HL-60/S4 treated with phorbol 12-myristate 13-acetate at 8.2 ng/mL for 4 days and 3 days (cell line): ENCODE results near the gene TUBB2B.

Experiments
- in situ Hi-C: fragments of 300-500 bp; cut with MboI; formaldehyde crosslinking; loops from 2 replicates; pipeline ENCODE4 v1.15.0; 2022; ENCODE audit warnings: low sequenced_read_pairs

TUBB2B gene

GRCh38 chr6:3227363-3228045 is at the start of gene TUBB2B:
TSS of gene TUBB2B (minus strand) at chr6:3227653. CDS start at chr6:3227543, 110 bp downstream.
- in situ Hi-C loops: no loop called here

GRCh38 chr6:3277251-3277650 is 49.8 kb upstream of the TUBB2B start:
- in situ Hi-C loops: no loop called here

GRCh38 chr6:3276174-3277167 is 49.0 kb upstream of the TUBB2B start:
- in situ Hi-C loops: no loop called here

- in situ Hi-C loops: loop anchor here (25.0 kb wide), 1 partner anchor 738 kb away; a partner anchor contains a TSS
These were observed 46.5 kb upstream of the TUBB2B start for GRCh38 chr6:3273707-3274521.

GRCh38 chr6:3272911-3273547 is 45.6 kb upstream of the TUBB2B start:
- in situ Hi-C loops: loop anchor here (25.0 kb wide), 1 partner anchor 739 kb away; a partner anchor contains a TSS

GRCh38 chr6:3271756-3272155 is 44.3 kb upstream of the TUBB2B start:
- in situ Hi-C loops: loop anchor here (25.0 kb wide), 1 partner anchor 741 kb away; a partner anchor contains a TSS

GRCh38 chr6:3270258-3270657 is 42.8 kb upstream of the TUBB2B start:
- in situ Hi-C loops: loop anchor here (25.0 kb wide), 1 partner anchor 742 kb away; a partner anchor contains a TSS

GRCh38 chr6:3269281-3269975 is 42.0 kb upstream of the TUBB2B start:
- in situ Hi-C loops: loop anchor here (25.0 kb wide), 1 partner anchor 743 kb away; a partner anchor contains a TSS

GRCh38 chr6:3268680-3269079 is 41.2 kb upstream of the TUBB2B start:
- in situ Hi-C loops: loop anchor here (25.0 kb wide), 1 partner anchor 744 kb away; a partner anchor contains a TSS

- in situ Hi-C loops: loop anchor here (25.0 kb wide), 1 partner anchor 745 kb away; a partner anchor contains a TSS
These were observed 39.7 kb upstream of the TUBB2B start for GRCh38 chr6:3267162-3267561.

GRCh38 chr6:3266170-3266569 is 38.7 kb upstream of the TUBB2B start:
- in situ Hi-C loops: loop anchor here (25.0 kb wide), 1 partner anchor 746 kb away; a partner anchor contains a TSS

- in situ Hi-C loops: loop anchor here (25.0 kb wide), 1 partner anchor 747 kb away; a partner anchor contains a TSS
These were observed 38.2 kb upstream of the TUBB2B start for GRCh38 chr6:3265671-3266070.

- in situ Hi-C loops: loop anchor here (25.0 kb wide), 1 partner anchor 748 kb away; a partner anchor contains a TSS
These were observed 36.9 kb upstream of the TUBB2B start for GRCh38 chr6:3264356-3264755.

- in situ Hi-C loops: loop anchor here (25.0 kb wide), 1 partner anchor 749 kb away; a partner anchor contains a TSS
These were observed 35.6 kb upstream of the TUBB2B start for GRCh38 chr6:3263096-3263495.

GRCh38 chr6:3261921-3262320 is 34.5 kb upstream of the TUBB2B start:
- in situ Hi-C loops: loop anchor here (25.0 kb wide), 1 partner anchor 750 kb away; a partner anchor contains a TSS

GRCh38 chr6:3261518-3261820 is 34.0 kb upstream of the TUBB2B start:
- in situ Hi-C loops: loop anchor here (25.0 kb wide), 1 partner anchor 751 kb away; a partner anchor contains a TSS

GRCh38 chr6:3260772-3261517 is 33.5 kb upstream of the TUBB2B start:
- in situ Hi-C loops: loop anchor here (25.0 kb wide), 1 partner anchor 751 kb away; a partner anchor contains a TSS

- in situ Hi-C loops: loop anchor here (25.0 kb wide), 1 partner anchor 752 kb away; a partner anchor contains a TSS
These were observed 32.8 kb upstream of the TUBB2B start for GRCh38 chr6:3260296-3260695.
